HG02623 (cell line): ENCODE data around the gene BAX.

Experiments used
- ATAC-seq: cut with Tn5 transposase; IDR thresholded peaks from one replicate; pipeline ENCODE4 v1.9.1; 2021; ENCODE audit warnings: moderate library complexity; ENCODE audit not compliant: unreplicated experiment

Gene BAX

GRCh38 chr19:48961673-48962028, 7.0 kb downstream of the BAX start:
- no peak for ATAC-seq

- no peak for ATAC-seq
Measured at GRCh38 chr19:48962029-48962848, 7.6 kb downstream of the BAX start.

GRCh38 chr19:48962849-48963165, 8.1 kb downstream of the BAX start:
- no peak for ATAC-seq

- no peak for ATAC-seq
Measured at GRCh38 chr19:48963371-48964204, 8.9 kb downstream of the BAX start.

GRCh38 chr19:48964205-48965039, 9.7 kb downstream of the BAX start:
- ATAC-seq: no peak

- peak; percentile 59 for ATAC-seq
Measured at GRCh38 chr19:48965040-48965805, 10.5 kb downstream of the BAX start, which contains the start of gene FTL. FTL (plus strand) TSS chr19:48965309; CDS start chr19:48965508, 199 bp downstream.

GRCh38 chr19:48965806-48966540, 11.3 kb downstream of the BAX start:
- peak; percentile 18 for ATAC-seq

GRCh38 chr19:48966541-48967345, 12.1 kb downstream of the BAX start:
- no peak for ATAC-seq

- no peak for ATAC-seq
Measured at GRCh38 chr19:48967346-48968178, 12.9 kb downstream of the BAX start.

GRCh38 chr19:48968179-48968661, 13.5 kb downstream of the BAX start:
- no peak for ATAC-seq

- no peak for ATAC-seq
Measured at GRCh38 chr19:48968813-48969218, 14.1 kb downstream of the BAX start.

- ATAC-seq: no peak
Measured at GRCh38 chr19:48969276-48970138, 14.8 kb downstream of the BAX start.

- ATAC-seq: no peak
Measured at GRCh38 chr19:48970139-48970766, 15.6 kb downstream of the BAX start.

- ATAC-seq: no peak
Measured at GRCh38 chr19:48970923-48971395, 16.3 kb downstream of the BAX start.

- ATAC-seq: no peak
Measured at GRCh38 chr19:48975947-48976847, 21.5 kb downstream of the BAX start.
